AG04450 (cell line): Measurements from ENCODE around the gene HMG20A. TPM values are rescaled to one million over a fixed set of nuclear protein-coding genes. Genes with fewer than 3 reads are reported as not detected.

Source experiments
- CTCF ChIA-PET: fragments of 300-600, 350-600 bp; formaldehyde crosslinking; extraction: SDS; loops from one replicate; lab custom pipeline; 2022; ENCODE audit warnings: antibody characterized with exemption, inconsistent platforms; lab: Charles Lee
- POLR2A ChIA-PET: fragments of 350-600 bp; formaldehyde crosslinking; extraction: SDS; loops from one replicate; lab custom pipeline; 2021; ENCODE audit warnings: antibody characterized with exemption, inconsistent platforms; lab: Yijun Ruan, JAX
- DNase-seq: peaks from one replicate; pipeline ENCODE4 v3.0.0-alpha.2; 2011; ENCODE audit warnings: low read depth, low spot score
- H3K27ac ChIP-seq: one replicate; pipeline ENCODE4 v1.5.1; 2012; ENCODE audit warnings: low read depth, low read length, control low read depth
- H3K27me3 ChIP-seq: one replicate; pipeline ENCODE4 v1.6.0; 2012; ENCODE audit warnings: low read length; ENCODE audit not compliant: control insufficient read depth, insufficient read depth
- H3K4me3 ChIP-seq: 2 replicates; pipeline ENCODE4 v1.5.1; 2011; ENCODE audit warnings: mild to moderate bottlenecking, low read depth, low read length, control low read depth
- H3K9me3 ChIP-seq: 2 replicates; pipeline ENCODE4 v1.5.1; 2012; ENCODE audit warnings: low read length; ENCODE audit not compliant: control insufficient read depth, insufficient read depth
- polyA plus RNA-seq: library from polyadenylated mRNA; depleted of rRNA; stranded (reverse); fragments of >200 nt; gene quantifications from 2 replicates; pipeline ENCODE4 v1.2.3, GENCODE V29; 2011
- TF ChIP-seq, protein P1 (sequence below): IDR thresholded peaks from 2 replicates; pipeline ENCODE4 v1.5.1; 2011; ENCODE audit warnings: low read depth, low read length, control low read depth, inconsistent platforms

Gene HMG20A
- polyA plus RNA-seq, 1 experiment: 62.5 TPM

DNA sequence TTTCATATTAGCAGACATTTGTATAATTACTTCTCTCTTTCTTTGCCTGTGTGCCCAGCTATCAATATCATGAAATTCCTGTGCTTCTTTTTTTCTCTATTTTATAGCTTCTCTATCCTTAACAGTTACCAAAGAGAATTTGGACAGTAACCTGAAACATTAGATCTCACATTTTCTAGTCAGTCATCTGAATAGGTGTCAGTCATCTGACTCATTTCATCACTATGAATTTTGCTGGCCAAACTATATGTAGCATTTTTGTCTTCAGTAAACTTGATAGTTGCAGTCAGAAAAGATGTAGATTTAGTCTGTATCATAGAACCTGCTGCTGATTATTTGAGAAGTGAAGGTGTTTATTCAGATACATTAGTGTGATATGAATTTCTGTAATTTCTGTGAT, 52.6 kb downstream of the HMG20A start:
- ChIA-PET CTCF (no interaction called here), POLR2A (no interaction called here)
- H3K27me3 ChIP-seq: no peaks in the 10 kb centered on the region
- no peaks in the 10 kb centered on the region; the same call in 1 of the 2 replicates for H3K9me3 ChIP-seq
- TF ChIP-seq, protein P1, sequence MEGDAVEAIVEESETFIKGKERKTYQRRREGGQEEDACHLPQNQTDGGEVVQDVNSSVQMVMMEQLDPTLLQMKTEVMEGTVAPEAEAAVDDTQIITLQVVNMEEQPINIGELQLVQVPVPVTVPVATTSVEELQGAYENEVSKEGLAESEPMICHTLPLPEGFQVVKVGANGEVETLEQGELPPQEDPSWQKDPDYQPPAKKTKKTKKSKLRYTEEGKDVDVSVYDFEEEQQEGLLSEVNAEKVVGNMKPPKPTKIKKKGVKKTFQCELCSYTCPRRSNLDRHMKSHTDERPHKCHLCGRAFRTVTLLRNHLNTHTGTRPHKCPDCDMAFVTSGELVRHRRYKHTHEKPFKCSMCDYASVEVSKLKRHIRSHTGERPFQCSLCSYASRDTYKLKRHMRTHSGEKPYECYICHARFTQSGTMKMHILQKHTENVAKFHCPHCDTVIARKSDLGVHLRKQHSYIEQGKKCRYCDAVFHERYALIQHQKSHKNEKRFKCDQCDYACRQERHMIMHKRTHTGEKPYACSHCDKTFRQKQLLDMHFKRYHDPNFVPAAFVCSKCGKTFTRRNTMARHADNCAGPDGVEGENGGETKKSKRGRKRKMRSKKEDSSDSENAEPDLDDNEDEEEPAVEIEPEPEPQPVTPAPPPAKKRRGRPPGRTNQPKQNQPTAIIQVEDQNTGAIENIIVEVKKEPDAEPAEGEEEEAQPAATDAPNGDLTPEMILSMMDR: no peak
- H3K4me3 ChIP-seq: no peak overlapping the region
- no peak for DNase-seq
- no peak overlapping the region for H3K27ac ChIP-seq

DNA sequence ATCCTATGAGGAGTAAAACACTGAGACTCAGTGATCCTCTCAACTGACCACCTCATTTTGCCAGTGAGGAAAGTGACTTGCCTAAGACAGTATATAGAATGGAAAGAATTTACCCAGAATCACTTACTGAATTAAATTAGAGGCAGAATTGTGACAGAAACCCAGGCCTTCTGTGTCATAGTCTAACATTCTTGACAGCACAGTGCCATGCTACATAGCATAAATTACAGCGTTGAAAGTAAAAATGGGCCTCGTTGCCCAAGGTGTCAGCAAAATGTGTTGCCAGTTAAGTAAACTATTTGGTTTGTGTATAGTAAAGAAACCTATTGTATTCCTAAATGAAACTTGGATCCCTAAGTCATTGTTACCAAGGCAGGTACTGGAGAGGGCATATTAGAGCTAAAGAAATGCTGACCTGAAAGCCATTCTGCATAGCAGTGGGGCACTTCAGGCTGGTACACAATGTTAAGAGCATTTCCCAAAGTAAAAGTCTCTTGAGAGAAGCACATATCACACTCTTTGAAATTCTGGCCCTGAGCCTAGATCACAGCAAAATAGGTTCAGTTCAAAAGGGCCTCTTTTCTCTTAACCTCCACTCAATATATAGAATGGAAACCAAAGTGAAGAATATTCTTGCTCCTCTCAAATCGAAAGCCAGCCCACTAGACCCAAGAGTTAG, 53.8 kb downstream of the HMG20A start:
- H3K27ac ChIP-seq: no peak overlapping the region
- CTCF ChIA-PET: no interaction called here
- no peaks in the 10 kb centered on the region; the same call in 1 of the 2 replicates for H3K9me3 ChIP-seq
- H3K4me3 ChIP-seq: no peak overlapping the region
- POLR2A ChIA-PET: no interaction called here
- TF ChIP-seq, protein P1: no peak
- no peak for DNase-seq
- no peaks in the 10 kb centered on the region for H3K27me3 ChIP-seq

DNA sequence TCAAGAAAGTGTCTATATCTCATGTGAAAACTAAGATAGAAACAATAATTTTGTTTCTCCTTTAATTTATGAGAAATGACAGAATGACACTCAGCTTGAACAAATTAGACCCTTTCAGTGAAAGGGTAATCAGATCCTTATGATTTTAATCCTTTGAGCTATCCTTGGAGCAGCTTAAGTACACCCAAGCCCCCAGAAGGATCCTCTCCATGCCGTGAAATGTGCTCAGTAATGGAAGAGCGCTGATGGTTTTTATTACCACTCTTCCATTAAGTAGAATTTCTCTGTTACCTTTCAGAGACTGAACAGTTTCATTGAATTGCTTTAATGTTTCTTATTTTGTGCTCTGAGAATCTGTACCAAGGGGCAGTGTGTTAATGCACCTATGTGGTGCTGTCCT, 54.3 kb downstream of the HMG20A start:
- POLR2A ChIA-PET: no interaction called here

DNA sequence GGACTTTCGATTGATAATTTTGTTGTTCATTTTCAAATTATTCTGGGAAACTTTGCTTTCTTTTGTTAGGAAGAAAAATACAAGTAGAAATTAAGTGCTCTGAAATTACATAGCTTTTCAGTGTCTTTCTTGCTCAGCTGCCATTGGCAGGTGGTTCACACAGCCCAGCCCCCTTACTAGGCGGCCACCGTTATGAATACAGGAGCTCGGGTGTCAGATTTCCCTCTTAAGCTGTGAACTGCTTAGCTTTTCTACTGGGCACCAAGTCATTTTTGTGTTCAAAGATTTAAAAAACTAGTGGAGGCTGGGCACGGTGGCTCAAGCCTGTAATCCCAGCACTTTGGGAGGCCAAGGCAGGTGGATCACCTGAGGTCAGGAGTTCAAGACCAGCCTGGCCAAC, 55.2 kb downstream of the HMG20A start:
- H3K9me3 ChIP-seq: no peaks in the 10 kb centered on the region; the same call in 1 of the 2 replicates
- POLR2A ChIA-PET: no interaction called here
- H3K27ac ChIP-seq: no peak overlapping the region
- CTCF ChIA-PET: no interaction called here
- H3K4me3 ChIP-seq: no peak overlapping the region
- TF ChIP-seq, protein P1: no peak
- DNase-seq: no peak
- H3K27me3 ChIP-seq: no peaks in the 10 kb centered on the region

More for the DNA sequence above, 54.3 kb downstream of the HMG20A start:
- TF ChIP-seq, protein P1: no peak
- H3K27me3 ChIP-seq: no peaks in the 10 kb centered on the region
- H3K9me3 ChIP-seq: no peaks in the 10 kb centered on the region; the same call in 1 of the 2 replicates
- CTCF ChIA-PET: no interaction called here
- no peak for DNase-seq
- no peak overlapping the region for H3K27ac ChIP-seq
- no peak overlapping the region for H3K4me3 ChIP-seq

DNA sequence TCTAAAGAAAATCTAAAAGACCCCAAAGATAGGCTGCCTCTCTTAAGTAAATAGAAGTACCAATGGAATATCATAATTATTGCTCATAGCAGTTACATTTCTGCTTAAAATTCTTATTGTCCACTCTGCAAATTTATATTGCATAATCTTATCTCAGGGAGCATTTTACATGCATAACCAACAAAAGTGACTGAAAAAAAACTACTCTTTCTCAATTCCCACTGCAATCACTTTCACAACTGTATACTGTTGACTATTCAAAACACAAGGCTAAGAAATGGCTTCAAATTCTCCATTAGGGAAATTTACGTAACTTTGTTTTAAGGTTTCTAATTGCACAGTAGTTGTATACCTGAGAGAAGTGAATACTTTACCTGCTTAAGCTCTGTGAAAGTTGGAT, 56.3 kb downstream of the HMG20A start:
- POLR2A ChIA-PET: no interaction called here
- Histone ChIP-seq H3K27ac (no peak overlapping the region), H3K9me3 (no peaks in the 10 kb centered on the region; the same call in 1 of the 2 replicates), H3K4me3 (no peak overlapping the region), H3K27me3 (no peaks in the 10 kb centered on the region)
- CTCF ChIA-PET: interaction anchor here (2.7 kb wide), 1 partner anchor 66 kb away, joined by 10 read pairs; no protein-coding TSS in a partner anchor
- DNase-seq: no peak
- TF ChIP-seq, protein P1: no peak
